GM21737 (cell line): ENCODE results near the gene TMEM54.

ENCODE experiments used
- ATAC-seq: cut with Tn5 transposase; IDR thresholded peaks from one replicate; pipeline ENCODE4 v1.9.1; 2021; ENCODE audit warnings: mild to moderate bottlenecking, moderate library complexity; ENCODE audit not compliant: unreplicated experiment

The TMEM54 gene

DNA sequence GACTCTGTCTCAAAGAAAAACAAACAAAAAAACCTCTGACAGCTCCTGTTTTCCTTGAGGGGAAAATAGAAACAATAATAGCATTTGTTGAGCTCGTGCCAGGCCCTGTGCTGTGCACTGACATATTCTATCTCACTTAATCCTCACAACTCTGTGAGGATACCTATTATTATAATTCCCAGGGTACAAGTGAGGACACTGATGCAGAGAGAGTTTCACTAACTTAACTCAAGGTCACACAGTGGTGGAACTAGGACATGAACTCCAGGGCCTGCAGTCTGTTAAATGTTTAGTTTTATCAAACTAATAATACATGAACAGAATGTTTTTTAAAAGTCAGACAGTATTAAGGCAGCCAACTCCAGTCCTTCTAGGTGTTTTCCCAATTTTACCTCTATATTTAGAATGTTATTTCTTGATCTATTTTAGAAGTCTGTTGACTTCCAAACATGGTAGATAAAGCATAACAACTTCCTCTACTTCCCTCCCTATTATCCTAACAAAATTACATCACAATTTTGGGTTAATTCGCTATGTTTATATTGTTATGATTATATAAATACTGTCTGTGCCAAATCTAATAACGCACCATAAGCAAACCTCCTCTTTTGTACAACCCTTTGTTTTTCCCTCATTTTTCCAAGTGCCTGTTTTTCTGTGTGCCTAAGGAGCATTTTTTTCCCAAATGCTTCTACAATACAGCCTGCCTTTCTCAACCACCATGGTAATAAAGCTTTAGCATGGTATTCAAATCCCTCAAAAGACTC is 35.4 kb downstream of the TMEM54 start:
- ATAC-seq = no peak

DNA sequence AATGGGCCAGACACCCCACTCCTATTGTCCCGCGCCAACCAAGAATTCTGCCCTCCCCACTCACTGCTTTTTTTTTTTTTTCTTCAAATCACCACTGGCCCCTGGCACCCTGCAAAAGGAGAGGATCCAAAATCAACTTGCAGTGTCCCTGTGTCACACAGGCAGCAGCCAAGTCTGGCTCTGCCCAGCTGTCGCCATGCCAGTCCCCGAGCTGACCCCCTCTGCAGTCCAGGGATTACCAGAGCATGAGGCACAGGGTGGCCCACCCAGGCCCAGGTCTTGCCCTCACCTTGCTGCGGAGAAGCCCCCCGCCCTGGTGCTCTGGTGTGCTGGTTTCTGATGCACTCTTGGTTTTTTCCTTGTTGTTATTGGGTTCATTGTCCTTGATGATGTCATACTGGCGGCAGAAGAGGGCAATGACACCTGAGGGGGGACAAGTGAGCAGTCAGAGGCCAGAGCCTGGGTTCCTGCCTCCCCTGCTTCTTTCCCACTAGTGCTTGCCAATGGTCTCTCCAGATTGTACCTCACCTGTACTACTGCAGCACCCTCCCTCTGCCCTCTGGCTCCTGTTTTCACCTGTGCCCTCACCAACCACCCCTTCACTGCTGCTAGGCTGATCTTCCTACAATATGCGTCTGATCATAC is 36.7 kb downstream of the TMEM54 start:
- no peak for ATAC-seq

DNA sequence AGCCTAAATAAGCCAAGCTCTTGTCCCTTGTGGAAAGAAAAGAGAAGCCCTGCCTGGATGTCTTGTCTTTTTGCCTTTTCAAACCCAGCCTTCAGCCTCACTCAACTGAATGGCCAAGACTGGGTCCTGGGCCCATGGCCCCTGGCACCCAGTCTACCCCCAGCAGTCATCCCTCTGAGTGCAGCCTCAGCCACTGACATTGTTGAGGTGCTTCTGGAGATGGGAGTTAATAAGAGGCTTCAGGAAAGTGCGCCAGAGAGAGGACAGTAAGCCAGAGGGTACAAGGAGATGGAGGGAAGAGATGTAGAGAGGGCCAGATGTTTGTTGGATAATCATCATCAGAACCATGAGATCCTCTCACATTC is 37.3 kb downstream of the TMEM54 start:
- no peak for ATAC-seq

DNA sequence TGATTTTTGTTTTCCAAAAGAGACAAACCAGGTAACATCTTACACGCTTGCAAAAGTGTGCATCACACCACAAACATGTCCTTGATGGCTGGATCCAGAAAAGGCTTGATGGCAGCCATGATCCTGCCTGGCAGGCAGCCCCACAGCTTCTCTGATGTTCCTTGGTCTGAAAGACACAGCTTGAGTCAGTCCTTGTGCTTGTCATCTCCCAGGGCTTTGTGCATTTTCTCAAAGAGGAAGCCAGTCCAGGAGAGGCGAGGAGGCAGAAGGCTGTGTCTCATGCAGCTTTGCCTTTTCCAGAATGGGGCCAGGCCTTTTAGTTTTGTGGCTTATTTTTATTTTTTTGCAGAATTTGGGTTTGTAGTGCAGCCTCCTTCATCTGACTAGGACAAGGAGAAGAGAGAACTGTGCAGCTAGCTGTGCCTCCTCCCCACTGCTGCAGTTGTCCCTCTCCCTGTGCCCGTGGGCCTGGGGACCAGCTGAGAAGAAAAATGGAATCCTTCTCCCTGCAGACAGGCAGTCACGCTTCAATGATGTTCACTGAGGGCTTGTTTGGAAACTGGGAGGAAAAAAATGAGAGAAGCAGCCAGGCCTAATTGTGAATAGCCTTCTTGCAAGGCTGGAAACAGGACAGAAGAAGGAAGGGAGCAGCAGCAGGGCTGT is 37.8 kb downstream of the TMEM54 start:
- ATAC-seq = no peak

DNA sequence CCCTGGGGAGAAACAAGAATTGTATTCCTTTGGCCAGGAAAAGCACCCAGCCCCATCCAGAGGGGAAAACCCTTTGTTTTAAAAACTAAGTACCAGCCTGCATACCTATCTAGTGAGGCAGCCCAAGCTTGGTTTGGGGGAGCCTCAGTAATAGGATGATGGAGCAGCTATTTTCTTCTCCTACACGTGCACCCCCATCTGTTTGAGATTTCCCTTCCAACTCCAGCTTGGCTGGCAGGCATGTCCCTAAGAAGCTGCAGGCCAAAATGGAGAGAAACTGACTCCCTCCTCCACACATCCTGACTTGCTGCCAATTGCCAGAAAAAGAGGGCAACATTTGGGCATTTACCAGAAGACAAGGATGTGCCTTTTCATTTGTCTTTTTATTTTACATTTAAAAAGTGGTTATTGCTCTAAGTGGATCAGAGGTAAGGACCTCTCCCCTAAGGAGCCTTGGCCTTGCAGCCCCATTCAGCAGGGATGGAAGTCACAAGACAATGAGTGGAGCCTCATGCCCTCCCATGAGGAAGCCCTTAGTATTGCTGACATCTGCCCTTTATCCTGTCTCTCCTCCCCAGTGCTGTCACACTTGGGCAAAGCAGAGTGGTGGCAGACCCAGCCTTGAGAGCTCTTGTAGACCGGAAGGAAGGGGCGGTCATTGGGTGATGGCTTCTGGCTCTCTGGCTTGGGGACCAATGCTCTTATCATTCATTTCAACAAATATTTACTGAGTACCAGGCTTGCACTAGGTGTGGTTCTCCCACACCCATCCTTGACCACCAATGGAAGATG is 39.1 kb downstream of the TMEM54 start:
- ATAC-seq = no peak

DNA sequence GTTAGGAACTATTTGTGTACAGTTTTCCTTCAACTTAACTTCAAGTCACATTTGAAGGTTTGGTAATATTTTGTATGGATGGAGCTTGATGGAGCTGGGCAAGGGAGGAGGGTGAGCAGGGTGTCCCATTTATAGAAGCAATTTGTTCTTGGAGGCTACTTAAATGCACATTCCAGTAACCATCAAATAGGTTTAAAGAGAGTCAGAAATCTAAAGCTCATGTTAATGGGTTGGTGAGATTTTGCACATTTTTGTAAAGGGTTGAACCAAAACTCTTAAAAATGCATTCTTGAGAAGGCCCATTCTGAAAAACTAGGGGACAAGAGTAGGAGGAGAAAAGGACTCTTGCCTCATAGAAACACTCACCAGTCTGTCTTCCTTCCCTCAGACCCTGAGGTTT is 40.6 kb downstream of the TMEM54 start:
- ATAC-seq = no peak

DNA sequence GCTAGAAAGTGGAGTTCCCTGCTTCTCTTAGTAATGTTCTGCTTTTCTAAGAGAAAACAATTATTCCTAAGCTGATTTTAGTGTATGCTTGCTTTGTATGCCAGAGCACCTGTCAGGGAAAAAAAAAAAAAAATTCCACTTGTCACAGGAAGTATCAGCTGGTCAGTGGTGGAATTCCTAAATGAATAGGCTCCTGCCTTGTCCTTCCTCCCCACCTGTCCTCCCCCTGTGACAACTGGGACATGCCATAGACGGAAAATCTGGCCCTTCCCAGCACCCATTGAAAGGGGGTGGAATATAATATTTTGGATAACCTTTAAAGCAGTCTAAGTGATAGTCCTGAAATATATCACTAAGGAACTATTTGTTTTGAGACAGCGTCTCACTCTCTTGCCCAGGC is 41.3 kb downstream of the TMEM54 start:
- ATAC-seq = no peak

DNA sequence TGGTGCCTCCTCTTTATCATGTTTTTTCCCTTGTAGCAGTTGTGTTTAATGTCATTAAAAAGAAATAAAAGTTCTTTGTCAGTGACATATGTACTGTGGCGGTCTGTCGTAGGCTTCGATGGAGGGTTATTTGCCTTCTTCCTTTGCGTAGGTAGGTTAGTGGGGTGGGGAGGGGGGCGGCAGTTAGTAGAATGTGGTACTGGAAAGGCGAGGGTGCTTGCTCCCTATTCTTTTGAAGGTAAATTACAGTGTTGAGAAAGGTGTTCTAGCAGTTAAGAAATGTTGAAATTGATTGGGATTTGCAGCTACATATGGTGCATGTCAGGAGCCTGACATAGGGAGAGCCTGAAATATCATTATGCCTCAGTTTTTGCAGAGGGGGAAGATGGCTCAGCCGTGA is 42.4 kb downstream of the TMEM54 start:
- ATAC-seq = no peak

DNA sequence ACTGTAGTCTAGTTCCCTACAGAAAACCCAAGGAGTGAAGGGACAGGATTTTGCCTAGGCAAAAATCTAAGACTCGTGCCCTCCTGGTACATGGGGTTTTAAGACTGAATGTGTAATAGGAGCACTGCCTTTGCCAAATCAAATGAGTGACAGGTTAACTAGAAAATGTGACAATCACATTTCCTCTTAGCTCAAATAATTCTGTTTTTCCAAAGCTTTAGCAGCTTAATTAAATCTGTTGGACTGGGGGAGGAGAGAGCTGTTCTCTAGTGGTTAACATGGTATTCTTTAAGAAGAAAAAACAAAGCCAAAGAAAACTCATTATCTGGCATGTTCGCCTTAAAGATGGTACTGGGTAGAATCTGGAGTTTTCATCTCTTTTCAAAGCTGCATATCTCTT is 43.1 kb downstream of the TMEM54 start:
- ATAC-seq = no peak

DNA sequence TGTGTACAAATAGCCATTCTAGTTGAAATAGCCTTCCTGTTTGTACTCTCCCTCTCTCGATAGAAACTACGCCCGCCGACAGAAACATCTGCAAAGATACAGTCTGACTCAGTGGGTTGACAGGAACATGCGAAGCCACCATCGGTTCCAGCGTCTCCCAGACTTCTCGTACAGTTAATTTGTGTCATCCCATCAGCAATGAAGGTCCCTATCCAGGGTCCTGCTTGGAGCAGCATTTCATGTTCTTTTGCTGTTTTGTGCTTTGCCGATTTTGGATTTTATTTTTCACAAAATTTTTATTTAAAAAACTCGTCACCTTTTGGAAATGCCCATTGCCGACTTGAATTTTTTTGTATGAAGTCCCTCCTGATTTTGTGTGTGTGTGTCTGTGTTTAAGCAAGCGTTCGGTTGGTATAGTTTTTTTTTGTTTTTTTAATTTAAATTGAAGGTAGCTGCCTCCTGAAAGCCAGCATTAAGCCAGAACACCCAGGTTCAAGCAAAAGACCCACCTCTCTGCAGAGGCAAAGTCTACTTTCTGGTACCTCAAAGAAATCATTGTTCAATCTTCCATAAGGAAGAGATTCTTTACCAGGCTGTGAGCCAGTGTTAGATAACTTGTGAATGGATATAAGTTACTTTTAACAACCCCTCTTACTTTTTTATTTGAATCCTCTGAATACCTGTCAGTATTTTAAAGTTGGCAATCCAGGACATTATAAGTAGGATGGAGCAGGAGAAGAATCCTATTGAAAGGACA is 45.1 kb downstream of the TMEM54 start:
- no peak for ATAC-seq

DNA sequence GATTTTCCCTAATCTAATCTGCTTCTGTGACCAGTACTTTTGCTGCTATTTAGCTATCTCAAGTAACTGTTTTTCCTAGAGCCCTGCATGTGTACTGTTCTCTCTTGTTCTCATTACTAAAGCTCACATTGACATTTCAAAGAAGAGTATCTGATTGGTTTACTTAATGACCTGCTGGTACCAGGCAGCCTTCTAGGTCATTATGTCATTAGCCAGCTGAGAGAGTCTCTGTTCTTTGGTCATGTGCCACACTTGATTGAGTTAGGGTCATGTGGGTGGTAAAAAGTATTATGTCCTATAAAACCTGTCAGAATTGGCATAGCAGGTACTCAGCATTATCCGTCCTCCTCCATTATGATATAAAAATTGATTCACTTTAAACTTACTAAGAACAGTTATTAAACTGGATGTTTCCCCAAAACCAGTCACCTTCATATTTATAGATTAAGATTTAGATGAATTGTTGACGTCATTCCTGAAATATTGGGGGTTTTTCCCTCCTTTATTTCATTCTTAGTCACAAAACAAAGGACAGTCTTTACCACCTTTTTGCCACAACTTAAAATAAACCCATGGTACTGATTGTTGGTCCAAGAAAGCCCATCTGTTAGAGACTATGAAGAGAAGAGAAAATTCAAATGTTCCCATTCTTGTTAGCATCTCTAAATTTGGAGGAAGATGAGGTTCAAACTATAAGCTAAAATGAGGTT is 52.7 kb downstream of the TMEM54 start:
- no peak for ATAC-seq
